HepG2 (cell line): ENCODE results near the gene UST. TPM values are rescaled to one million over a fixed set of nuclear protein-coding genes. Genes with fewer than 3 reads are reported as not detected.

ENCODE experiments used
- BRD4 ChIP-seq: sonication (generic); formaldehyde crosslinking; IDR thresholded peaks from 2 replicates; pipeline ENCODE4 v1.4.0; 2020; ENCODE audit warnings: missing genetic modification reagents
- FUBP1 ChIP-seq: sonication (generic); formaldehyde crosslinking; IDR thresholded peaks from 2 replicates; pipeline ENCODE4 v1.5.1; 2020; ENCODE audit warnings: missing genetic modification reagents, mild to moderate bottlenecking, borderline replicate concordance
- KAT2B ChIP-seq: fragments of 150-350 bp; IDR thresholded peaks from 2 replicates; pipeline ENCODE4 v1.6.1; 2014; ENCODE audit warnings: low read depth, low read length, borderline replicate concordance
- MIXL1 ChIP-seq: IDR thresholded peaks from 2 replicates; pipeline ENCODE4 v1.6.1; 2016
- NFYC ChIP-seq: IDR thresholded peaks from 2 replicates; pipeline ENCODE4 v1.6.1; 2016; ENCODE audit warnings: missing genetic modification reagents, missing compliant biosample characterization
- PRDM10 ChIP-seq: sonication (generic); formaldehyde crosslinking; IDR thresholded peaks from 2 replicates; pipeline ENCODE4 v1.4.0; 2020; ENCODE audit warnings: low read depth, missing genetic modification reagents
- SIN3A ChIP-seq: IDR thresholded peaks from 2 replicates; pipeline ENCODE4 v1.6.1; 2011; ENCODE audit warnings: low read depth, mild to moderate bottlenecking, control low read depth, low read length, borderline replicate concordance
- THAP9 ChIP-seq: sonication (generic); formaldehyde crosslinking; IDR thresholded peaks from 2 replicates; pipeline ENCODE4; 2020; ENCODE audit warnings: missing genetic modification reagents, mild to moderate bottlenecking, borderline replicate concordance
- ZBTB14 ChIP-seq: sonication (generic); formaldehyde crosslinking; IDR thresholded peaks from 2 replicates; pipeline ENCODE4 v1.4.0; 2020; ENCODE audit warnings: missing genetic modification reagents
- ZNF10 ChIP-seq: sonication (generic); formaldehyde crosslinking; IDR thresholded peaks from 2 replicates; pipeline ENCODE4 v1.4.0; 2020; ENCODE audit warnings: mild to moderate bottlenecking, low read depth, missing genetic modification reagents, borderline replicate concordance
- ZNF331 ChIP-seq: sonication (generic); formaldehyde crosslinking; IDR thresholded peaks from 2 replicates; pipeline ENCODE4 v1.4.0; 2020; ENCODE audit warnings: missing genetic modification reagents
- ZNF33B ChIP-seq: sonication (generic); formaldehyde crosslinking; IDR thresholded peaks from 2 replicates; pipeline ENCODE4 v1.5.1; 2020; ENCODE audit warnings: mild to moderate bottlenecking, missing genetic modification reagents
- ZNF552 ChIP-seq: sonication (generic); formaldehyde crosslinking; IDR thresholded peaks from 2 replicates; pipeline ENCODE4 v1.9.0; 2022; ENCODE audit warnings: missing genetic modification reagents, mild to moderate bottlenecking, borderline replicate concordance
- ZNF746 ChIP-seq: sonication (generic); formaldehyde crosslinking; IDR thresholded peaks from 2 replicates; pipeline ENCODE4 v1.8.0; 2022; ENCODE audit warnings: mild to moderate bottlenecking, missing genetic modification reagents
- polyA plus RNA-seq, 8 experiments: library from polyadenylated mRNA; depleted of rRNA in 3 of 8; stranded (reverse) in 7 of 8; unstranded in 1 of 8; fragments of >200 nt; fragmentation: Illumina TruSeq in 4 of 8; extraction: Trizol in 4 of 8; gene quantifications; 2 replicates each; pipeline versions ENCODE4 v1.2.1 to v1.2.3, GENCODE V29; 2011 to 2016; ENCODE audit warnings: low read depth in 4 of 8, missing spikeins in 1 of 8, mixed read lengths in 1 of 8; ENCODE audit not compliant: insufficient read depth in 1 of 8
- total RNA-seq, 5 experiments: library from RNA; depleted of rRNA; stranded (reverse); fragments of >200 nt; fragmentation: Illumina TruSeq; extraction: Trizol; gene quantifications; 2 replicates each; pipeline ENCODE4 v1.2.3, GENCODE V29; 2016; ENCODE audit warnings: low read depth in 1 of 5
- TF ChIP-seq, protein P1 (sequence below): sonication (generic); formaldehyde crosslinking; IDR thresholded peaks from 2 replicates; pipeline ENCODE4 v1.4.0; 2020; ENCODE audit warnings: missing genetic modification reagents

The UST gene
- total and polyA plus RNA-seq, 2 of the 13 experiments (the other 11 are each of a cell fraction or from before 2014, with no cell fraction given): 0.27 TPM; not detected in 1

- TF ChIP-seq PRDM10 (CRISPR knock-in tag) (no peak), THAP9 (CRISPR knock-in tag) (no peak), MIXL1 (CRISPR knock-in tag) (0 out of 2 replicates have a peak, but pooled peaks have one; percentile 42), BRD4 (CRISPR knock-in tag) (no peak), ZNF10 (CRISPR knock-in tag) (no peak), KAT2B (no peak), SIN3A (no peak), NFYC (CRISPR knock-in tag) (no peak), ZNF331 (peak; percentile 84), ZNF552 (no peak), ZNF33B (CRISPR knock-in tag) (0 out of 2 replicates have a peak, but pooled peaks have one; percentile 48), ZNF746 (no peak), FUBP1 (CRISPR knock-in tag) (no peak), ZBTB14 (no peak)
- TF ChIP-seq, protein P1, sequence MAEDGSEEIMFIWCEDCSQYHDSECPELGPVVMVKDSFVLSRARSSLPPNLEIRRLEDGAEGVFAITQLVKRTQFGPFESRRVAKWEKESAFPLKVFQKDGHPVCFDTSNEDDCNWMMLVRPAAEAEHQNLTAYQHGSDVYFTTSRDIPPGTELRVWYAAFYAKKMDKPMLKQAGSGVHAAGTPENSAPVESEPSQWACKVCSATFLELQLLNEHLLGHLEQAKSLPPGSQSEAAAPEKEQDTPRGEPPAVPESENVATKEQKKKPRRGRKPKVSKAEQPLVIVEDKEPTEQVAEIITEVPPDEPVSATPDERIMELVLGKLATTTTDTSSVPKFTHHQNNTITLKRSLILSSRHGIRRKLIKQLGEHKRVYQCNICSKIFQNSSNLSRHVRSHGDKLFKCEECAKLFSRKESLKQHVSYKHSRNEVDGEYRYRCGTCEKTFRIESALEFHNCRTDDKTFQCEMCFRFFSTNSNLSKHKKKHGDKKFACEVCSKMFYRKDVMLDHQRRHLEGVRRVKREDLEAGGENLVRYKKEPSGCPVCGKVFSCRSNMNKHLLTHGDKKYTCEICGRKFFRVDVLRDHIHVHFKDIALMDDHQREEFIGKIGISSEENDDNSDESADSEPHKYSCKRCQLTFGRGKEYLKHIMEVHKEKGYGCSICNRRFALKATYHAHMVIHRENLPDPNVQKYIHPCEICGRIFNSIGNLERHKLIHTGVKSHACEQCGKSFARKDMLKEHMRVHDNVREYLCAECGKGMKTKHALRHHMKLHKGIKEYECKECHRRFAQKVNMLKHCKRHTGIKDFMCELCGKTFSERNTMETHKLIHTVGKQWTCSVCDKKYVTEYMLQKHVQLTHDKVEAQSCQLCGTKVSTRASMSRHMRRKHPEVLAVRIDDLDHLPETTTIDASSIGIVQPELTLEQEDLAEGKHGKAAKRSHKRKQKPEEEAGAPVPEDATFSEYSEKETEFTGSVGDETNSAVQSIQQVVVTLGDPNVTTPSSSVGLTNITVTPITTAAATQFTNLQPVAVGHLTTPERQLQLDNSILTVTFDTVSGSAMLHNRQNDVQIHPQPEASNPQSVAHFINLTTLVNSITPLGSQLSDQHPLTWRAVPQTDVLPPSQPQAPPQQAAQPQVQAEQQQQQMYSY: no peak
Measured at GRCh38 chr6:148947621-148948444, 201.0 kb downstream of the UST start (continued).
